HG03196 (cell line): Measurements from ENCODE around the gene GCH1.
"Not testable (repeated sequence)": the region's sequence is repeated elsewhere in the genome, so short reads cannot be mapped to it uniquely, and the experiment has no call there.

Experiments
- ATAC-seq: cut with Tn5 transposase; IDR thresholded peaks from one replicate; pipeline ENCODE4 v1.9.1; 2021; ENCODE audit not compliant: unreplicated experiment

GCH1 gene

GRCh38 chr14:54902521-54903420 is at the start of gene GCH1:
Gene GCH1 (minus strand): TSS chr14:54902826. CDS start chr14:54902663, 163 bp downstream.
- ATAC-seq = peak; percentile 84

GRCh38 chr14:54947230-54947629 is 44.6 kb upstream of the GCH1 start:
- ATAC-seq = no peak

GRCh38 chr14:54946500-54946899 is 43.9 kb upstream of the GCH1 start:
- ATAC-seq = no peak

- no peak for ATAC-seq
These were observed 42.2 kb upstream of the GCH1 start for GRCh38 chr14:54944737-54945391.

- no peak for ATAC-seq
These were observed 40.3 kb upstream of the GCH1 start for GRCh38 chr14:54942913-54943312.

GRCh38 chr14:54936816-54937215 is 34.2 kb upstream of the GCH1 start:
- no peak for ATAC-seq

- ATAC-seq = no peak
These were observed 33.3 kb upstream of the GCH1 start for GRCh38 chr14:54935958-54936357.

- no peak for ATAC-seq
These were observed 32.5 kb upstream of the GCH1 start for GRCh38 chr14:54935100-54935499.

- no peak for ATAC-seq
These were observed 30.4 kb upstream of the GCH1 start for GRCh38 chr14:54933006-54933405.

GRCh38 chr14:54931598-54932340 is 29.1 kb upstream of the GCH1 start:
- ATAC-seq = no peak

GRCh38 chr14:54931101-54931500 is 28.5 kb upstream of the GCH1 start:
- ATAC-seq = no peak

- ATAC-seq = no peak
These were observed 26.9 kb upstream of the GCH1 start for GRCh38 chr14:54929556-54929955.

- no peak for ATAC-seq
These were observed 25.6 kb upstream of the GCH1 start for GRCh38 chr14:54928216-54928615.

GRCh38 chr14:54927551-54927950 is 24.9 kb upstream of the GCH1 start:
- ATAC-seq = no peak

- ATAC-seq = not testable (repeated sequence)
These were observed 23.9 kb upstream of the GCH1 start for GRCh38 chr14:54926570-54926969.

- ATAC-seq = no peak
These were observed 20.0 kb upstream of the GCH1 start for GRCh38 chr14:54922598-54922997.

GRCh38 chr14:54920052-54920451 is 17.4 kb upstream of the GCH1 start:
- no peak for ATAC-seq

- no peak for ATAC-seq
These were observed 16.7 kb upstream of the GCH1 start for GRCh38 chr14:54919330-54919729.

- no peak for ATAC-seq
These were observed 15.8 kb upstream of the GCH1 start for GRCh38 chr14:54918427-54918826.

- ATAC-seq = no peak
These were observed 13.5 kb upstream of the GCH1 start for GRCh38 chr14:54916101-54916500.

- ATAC-seq = no peak
These were observed 7.4 kb upstream of the GCH1 start for GRCh38 chr14:54909817-54910558.
